ENCODE results near the gene ATAD2B.
A peak's percentile ranks its signal among the peaks of the same experiment; 100 is the strongest.
"Not testable (repeated sequence)": the region's sequence is repeated elsewhere in the genome, so short reads cannot be mapped to it uniquely, and the experiment has no call there.

The ATAD2B gene

DNA sequence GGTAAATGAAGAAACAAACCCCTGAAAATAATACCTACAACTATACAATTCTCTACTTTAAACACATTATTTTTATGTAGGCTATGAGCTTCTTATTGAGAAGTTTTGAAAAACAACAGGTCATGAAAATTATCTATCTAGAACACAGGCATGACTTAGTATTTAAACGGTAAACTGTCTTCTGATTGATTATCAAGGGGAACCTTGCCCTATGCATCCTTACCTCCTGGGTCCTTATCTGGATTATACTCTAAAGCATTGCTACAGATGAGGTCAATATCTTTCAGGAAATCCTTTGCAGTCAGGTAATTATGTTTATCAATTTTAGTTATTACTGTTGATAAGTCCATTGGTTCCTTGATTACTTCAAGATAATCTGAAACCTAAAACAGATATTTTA is 144.3 kb downstream of the ATAD2B start:
- DNase-seq: no peak

DNA sequence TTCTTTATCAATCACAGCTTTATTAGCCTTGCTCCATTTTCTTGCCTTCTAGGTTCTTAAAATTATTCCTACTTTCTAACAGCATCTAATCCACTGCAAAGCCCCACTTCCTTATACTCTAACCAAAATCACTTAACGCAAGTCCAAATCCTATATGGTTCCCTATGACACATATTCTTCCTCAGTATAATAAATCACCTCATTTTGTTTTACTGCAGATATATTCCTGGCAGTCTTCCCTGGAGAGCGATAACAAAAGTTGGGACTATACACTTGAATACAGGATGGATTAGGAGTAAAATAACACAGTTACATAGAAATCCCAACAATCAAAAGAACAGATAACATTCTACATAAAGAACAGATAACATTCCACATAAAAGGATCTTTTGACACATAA is 144.8 kb downstream of the ATAD2B start:
- DNase-seq: no peak

DNA sequence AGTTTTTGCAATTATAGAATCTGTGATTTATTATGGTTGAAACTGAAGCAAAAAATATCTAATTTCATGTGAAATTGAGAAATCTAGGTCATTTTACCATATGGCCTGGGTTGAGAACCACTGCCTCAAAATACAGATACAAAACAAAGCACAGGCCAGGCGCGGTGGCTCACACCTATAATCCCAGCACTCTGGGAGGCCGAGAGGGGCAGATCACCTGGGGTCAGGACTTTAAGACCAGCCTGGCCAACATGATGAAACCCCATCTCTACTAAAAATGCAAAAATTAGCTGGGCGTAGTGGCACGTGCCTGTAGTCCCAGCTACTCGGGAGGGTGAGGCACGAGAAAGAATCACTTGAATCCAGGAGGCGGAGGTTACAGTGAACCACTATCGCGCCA is 146.5 kb downstream of the ATAD2B start:
- DNase-seq: not testable (repeated sequence)

DNA sequence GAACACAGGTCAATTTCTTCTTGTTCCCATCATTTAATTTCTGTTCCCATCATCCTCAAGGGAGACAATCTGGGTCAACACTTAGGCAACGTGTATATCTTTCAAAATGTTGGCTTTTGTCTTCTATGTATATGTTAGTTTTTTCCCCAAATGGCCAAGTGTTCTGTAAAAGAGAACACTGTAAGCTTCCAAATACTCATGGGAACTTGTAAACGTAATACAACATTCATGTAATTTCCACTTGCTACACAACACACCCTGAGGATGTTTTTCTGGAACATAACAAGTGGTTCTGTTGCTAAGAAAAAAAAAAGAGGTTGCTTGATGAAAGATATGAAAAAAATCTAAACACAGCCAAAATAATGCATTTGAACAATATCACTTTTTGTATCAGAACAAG is 149.1 kb downstream of the ATAD2B start:
- no peak for DNase-seq

DNA sequence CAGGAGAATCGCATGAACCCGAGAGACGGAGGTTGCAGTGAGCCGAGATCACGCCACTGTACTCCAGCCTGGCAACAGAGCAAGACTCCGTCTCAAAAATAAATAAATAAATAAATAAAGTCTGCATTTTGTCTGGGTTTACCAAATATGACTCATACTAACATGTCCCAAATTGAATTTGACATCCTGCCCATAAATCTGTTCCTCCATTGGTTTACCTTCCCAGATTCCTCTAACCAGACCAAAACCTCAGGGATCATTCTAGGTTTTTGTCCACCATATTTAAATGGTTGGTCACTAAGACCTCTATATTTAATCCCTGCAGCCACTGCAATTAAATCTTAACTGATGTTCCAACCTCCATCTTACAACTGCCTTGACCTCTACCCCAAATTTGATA is 150.9 kb downstream of the ATAD2B start:
- no peak for DNase-seq

DNA sequence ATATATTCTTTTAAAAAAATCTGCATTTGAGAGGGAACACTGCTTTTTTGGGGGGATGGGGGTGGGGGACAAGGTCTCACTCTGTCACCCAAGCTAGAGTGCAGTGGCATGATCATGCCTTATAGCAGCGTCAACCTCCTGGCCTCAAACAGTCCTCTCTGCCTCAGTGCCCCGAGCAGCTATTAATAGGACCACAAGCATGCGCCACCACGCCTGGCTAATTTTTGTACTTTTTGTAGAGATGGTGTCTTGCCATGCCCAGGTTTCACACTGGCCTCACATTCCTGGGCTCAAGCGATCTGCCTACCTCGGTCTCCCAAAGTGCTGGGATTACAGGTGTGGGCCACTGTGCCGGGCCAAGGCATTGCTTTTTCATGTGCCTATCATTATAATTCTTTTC is 154.2 kb downstream of the ATAD2B start:
- no peak for DNase-seq

DNA sequence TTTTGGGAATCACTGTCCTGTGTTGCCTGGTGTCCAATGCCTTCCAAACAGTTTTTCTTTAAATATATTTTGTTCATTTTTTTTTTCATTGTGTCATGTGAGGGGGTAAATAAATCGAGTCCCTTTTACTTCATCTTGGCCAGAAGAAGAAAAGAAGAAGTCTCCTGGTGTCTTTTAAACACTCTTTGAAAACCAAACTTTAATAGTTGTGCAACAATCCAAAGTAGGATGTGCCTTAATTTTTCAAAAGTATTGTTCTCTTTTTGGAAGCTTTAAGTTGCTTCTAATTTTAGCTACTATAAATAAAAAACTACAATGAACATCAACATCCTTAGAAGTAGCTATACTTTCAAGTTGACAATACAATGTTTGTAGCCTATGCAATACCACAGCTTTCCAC is 154.9 kb downstream of the ATAD2B start:
- no peak for DNase-seq

DNA sequence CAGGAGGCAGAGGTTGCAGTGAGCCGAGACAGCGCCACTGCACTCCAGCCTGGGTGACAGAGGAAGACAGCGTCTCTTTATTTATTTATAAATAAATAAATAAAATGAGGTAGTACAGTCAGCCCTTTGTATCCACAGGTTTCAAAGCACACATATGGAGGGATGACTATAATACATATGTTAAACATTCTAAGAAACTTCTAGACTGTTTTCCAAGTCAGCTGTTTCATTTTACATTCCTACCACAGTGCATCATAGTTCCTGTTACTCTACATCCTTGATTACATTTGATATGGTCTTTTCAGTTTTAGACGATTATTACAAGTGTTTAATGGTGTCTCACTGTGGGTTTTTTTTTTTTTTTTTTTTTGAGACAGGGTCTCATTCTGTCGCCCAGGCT is 157.6 kb downstream of the ATAD2B start:
- no peak for DNase-seq

DNA sequence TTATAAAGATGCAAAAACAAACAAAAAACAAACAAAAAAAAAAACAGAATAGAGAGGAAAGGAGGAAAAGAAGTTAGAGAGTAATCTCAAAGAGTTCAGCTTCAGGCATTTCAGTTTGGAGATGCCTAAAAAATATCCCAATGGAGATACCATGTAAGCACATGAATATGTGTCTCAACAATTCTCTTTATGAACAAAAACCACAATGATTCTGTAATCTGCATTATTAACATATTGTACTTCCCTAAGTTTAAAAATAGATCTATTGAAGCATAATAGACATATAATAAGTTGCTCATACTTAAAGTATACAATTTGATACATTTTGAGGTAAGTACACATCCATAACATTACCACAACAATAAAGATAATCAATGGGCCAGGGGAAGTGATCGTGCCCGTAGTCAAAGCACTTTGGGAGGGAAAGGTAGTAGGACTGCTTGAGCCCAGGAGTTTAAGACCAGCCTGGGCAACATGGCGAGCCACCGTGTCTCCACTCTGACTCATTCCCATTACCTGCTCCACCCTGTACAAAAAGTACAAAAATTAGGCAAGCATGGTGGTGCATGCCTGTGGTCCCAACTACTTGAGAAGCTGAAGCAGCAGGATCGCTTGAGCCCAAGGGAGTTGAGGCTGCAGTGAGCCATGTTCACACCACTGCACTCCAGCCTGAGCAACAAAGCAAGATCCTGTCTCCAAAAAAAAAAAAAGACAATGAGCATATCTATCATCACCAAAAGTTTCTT is 158.9 kb downstream of the ATAD2B start:
- no peak for DNase-seq

DNA sequence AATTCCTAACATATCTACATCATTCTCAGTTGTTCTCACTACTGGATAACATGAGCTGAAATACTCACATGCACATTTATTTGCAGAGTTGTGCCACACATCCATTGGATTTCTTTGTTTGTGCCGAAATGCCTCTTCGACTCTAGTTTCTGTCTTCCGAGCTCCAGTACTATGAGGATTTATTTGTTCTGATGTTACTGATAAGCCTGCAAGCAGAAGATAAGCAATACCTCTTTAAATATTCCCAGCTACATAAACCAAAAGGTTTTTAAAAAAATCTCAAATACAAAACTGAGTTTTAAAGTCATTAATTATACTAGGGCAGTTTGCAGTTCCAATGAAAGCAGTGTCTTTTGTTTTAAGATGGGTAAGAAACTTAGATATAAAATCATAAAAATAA is 164.8 kb downstream of the ATAD2B start:
- DNase-seq: no peak

DNA sequence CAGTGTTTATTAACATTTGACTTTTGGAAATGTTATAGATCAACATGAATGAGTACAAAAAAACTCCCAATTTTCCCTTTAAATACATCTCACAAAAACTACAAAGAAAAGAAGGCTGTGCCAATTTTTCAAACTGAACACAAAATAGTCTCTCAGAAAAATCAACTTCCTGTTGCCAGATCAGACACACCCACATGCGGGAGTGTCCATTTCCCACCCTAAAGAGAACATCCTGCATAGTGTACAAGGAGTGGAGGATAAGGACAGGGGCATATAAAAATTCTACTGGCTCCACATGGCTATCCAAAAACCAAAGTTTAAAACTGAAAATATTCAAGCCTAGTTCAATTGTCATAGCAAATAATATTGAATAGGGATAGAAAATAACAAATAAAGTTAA is 165.3 kb downstream of the ATAD2B start:
- DNase-seq: no peak

DNA sequence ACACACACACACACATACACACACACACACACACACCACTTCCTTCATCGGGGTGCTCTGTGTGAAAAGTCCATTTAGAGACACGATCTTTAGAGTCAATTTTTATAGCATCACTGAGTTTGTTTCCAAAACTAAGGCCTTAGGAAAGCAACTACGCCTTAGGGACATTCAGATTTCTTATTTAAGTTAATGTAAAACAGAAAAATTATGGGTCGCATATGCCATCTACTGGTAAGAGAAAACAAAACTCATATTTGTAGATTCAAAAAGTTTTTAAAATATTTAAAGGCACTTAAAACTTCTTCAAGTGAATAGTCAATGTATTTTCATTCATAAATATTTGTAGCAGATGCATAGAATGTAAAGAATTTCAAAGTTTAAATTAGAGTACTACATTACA is 166.2 kb downstream of the ATAD2B start:
- peak in 2 of 3 experiments; percentile 7 to 57 for DNase-seq

DNA sequence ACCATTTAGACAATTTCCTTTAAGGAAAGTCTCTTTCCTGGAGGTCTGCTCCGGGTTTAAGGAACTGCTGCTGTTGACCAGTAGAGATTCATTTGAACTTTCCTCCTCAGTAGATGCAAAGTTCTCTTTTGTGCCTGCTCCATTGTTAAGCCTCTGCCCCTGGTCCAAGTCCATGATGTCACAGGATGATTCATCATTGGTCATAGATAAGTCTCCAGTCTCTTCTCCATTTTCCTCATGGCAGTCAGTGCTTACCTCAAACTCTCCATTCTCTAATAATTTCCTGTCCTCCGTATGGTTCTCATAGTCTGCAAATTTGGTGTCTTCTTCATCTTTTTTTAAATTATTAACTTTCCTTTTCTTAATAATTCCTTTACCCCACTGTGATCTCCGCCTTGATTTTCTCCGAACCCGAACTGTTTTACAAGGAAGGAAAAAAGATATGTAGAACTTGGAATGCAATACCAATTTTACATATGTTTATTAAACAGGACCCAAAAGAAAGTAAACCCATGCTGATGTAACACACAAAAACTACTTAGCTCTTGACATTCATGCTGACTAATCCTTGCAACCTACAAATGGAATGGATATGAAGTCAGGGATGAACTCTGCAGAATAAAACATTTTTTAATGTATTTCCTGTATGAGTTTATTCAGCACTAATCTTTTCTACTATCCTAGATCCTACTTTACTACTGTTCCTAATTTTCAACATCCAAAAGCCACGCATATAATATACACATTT is 169.1 kb downstream of the ATAD2B start:
- no peak for DNase-seq

DNA sequence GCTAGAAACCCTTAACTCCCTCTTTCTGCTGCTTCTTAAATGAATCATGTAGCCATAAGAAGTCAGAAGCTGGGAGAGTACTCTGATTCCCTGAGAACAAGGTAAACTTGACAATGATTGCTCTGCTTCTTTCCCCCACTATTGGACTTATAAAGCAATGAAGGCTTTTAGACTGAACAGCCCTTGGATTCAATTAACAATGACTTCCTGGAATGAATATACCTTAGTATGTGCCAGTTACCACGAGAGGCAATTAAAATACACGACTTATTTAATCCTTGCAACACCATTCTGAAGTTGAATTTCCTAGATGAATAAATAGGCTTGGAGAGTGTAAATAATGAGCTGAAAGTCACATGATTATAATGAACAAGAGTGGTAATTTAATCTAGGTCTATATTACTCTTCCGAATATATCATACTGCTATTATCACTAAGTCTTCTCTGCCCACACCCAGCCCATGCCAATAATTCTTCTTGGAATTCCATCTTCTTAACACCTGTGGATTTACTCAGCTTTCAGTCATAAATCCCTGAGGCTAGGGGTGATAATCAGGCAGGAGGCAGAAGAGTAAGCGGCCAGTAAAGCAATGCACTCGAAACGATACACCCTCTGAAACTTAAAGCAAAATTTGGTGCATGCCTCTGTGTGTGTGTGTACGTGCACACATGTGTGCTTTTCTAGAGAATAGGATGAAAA is 170.2 kb downstream of the ATAD2B start:
- DNase-seq: peak in 1 of 3 experiments; percentile 37

DNA sequence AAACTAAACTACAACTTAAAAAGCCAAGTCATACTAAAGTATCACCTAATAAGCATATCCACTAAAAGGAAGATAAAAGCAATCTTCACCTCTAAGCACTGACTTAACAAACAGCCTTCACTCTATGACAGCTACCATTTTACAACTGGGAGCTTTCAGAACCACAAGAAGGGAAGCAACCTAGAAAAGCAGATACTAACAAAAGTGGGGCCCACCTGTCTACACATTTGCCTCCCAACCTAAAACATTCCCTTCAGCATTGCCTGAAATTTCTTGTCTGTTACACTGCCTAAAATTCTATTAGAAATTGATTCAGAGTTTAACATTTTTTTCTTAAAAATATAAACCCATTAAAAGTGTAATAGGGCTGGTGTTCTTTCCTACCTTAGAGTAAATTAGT is 172.0 kb downstream of the ATAD2B start:
- DNase-seq: no peak

DNA sequence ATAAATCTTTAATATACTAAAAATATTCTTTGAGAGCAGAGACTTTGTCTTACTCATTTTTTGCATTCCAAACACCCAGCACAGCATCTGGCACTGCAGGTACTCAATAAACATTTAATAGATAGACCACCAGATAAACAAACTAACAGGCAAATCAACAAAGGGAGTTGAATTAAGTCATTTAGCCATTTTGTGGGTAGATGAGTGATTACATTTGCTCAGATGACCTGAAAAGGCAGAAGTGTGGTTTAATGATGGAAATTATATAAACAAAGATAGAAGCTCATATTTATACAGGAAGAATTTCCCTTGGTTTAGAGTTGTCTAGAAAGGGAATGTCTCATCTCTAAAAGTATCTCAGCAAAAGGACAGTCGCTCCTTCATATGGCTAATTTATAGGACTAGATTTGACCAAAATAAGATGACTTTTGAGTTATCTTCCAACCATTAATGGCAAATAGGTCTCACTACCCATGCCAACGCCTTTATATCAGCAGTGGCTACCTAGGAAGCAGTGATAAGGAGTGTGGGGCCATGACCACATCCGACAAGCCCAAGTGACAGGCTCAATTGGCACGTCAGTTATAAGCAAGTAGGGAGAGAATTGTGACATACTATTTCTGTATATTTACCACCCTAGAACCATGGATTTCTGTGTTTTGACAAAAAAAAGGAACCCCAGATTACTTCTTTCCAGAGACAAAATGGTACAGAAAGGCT is 173.5 kb downstream of the ATAD2B start:
- no peak for DNase-seq

DNA sequence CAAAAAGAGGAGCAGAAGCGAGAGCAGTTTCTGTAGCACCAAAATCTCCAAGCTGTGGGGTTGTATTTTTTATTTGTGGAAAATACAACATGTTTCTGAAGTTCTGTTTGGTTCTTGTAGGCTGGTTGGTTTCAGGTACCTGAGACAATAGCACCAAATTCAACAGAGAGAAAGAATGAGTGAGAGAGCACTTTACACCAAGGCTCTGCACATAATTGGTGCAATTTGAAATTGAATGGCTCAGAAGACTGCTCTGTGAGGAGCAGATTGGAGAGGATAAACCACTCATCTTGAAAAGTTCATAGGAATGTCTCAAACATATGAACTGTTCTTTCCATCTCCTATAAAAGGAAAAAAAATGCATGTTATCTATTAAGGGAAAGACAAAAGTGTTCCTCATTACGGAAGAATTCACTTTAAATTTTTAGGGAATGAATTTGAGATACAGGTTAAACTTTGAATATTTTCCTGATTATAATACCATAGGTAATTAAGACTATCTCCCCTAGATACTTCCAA is 175.1 kb downstream of the ATAD2B start:
- no peak for DNase-seq

DNA sequence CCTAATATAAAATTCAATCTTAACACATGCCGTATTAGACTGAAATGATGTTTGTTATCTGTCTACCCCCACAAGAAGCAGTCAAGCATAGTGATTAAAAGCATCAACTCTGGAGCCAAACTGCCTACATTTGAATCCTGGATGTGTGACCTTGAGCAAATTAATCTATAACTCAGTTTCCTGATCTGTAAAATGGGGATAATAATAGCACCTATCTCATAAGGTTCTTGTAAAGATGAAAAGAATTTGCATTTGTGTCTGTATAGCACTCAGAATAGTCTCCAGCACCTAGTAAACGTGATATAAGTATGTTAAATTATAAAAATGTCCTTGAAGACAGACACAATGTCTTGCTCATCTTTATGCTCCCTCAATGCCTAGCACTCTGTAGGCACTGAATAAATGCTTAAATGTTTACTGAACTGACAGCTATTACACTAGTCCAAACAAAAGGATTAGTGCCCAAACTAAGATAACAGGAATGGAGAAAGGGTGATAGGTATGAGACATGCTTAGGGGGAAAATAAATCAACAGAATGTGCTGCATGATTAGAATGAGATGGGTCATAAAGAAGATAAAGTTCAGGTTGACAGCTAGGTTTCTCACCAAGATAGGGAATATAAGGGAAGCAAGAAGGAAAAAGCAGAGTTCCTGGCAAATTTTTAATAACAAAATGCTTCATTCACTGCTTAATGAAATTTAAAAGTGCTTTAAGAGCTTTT is 180.6 kb downstream of the ATAD2B start:
- no peak for DNase-seq

DNA sequence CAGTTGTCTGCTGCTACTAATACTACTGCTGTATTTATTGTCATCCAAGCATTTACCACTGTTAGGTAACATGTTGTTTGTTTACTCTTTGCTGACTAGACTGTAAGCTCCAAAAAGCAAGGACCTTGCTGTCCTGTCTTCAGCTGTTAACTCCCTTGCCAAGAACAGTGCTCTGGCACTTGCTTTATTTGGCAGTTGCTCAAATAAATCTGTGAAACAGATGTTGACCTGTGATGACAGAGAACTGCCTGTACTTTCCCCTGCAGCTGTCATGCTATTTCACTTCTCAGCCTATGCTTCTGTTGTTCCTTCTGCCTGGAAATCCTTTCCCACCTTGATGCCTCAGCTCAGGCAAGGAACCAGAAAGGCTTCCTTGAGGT is 181.2 kb downstream of the ATAD2B start:
- no peak for DNase-seq

DNA sequence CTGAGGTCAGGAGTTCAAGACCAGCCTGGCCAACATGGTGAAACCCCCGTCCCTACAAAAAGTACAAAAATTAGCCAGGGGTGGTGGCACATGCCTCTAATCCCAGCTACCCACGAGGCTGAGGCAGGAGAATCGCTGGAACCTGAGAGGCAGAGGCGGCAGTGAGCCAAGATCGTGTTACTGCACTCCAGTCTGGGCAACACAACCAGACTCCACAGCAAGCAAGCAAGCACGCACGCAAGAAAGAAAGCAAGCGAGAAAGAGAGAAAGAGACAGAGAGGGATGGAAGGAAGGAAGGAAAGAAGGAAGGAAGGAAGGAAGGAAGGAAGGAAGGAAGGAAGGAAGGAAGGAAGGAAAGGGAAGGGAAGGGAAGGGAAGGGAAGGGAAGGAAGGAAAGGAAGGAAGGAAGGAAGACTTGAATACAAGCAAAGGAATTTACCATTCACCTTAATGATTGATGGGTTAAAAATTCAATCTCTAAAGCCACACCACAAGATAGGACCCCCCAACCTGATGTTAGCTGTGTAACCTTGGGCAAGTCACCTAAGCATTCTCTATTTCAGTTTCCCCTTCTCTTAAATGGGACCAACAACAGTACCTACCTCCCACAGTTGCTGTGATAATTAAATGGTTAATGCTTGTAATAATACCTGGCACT is 181.7 kb downstream of the ATAD2B start:
- no peak for DNase-seq

DNA sequence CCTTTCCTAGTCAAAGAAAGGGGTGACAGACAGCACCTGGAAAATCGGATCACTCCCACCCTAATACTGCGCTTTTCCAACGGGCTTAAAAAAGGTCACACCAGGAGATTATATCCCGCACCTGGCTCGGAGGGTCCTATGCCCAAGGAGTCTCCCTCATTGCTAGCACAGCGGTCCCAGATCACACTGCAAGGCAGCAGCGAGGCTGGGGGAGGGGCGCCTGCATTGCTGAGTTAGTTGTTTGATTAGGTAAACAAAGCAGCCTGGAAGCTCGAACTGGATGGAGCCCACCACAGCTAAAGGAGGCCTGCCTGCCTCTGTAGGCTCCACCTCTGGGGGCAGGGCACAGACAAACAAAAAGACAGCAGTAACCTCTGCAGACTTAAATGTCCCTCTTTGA is 190.1 kb downstream of the ATAD2B start:
- DNase-seq: not testable (repeated sequence)

DNA sequence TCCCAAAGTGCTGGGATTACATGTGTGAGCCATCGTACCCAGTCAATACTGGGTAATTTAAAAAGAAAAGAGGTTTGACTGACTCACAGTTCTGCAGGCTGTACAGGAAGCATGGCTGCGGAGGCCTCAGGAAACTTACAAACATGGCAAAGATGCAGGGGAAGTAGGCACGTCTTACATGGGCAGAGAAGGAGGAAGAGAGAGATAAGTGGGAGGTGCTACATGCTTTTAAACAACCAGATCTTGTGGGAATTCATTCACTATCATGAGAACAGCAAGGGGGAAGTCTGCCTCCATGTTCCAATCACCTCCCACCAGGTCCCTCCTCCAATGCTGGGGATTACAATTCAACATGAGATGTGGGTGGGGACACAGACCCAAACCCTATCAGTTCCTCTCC is 192.5 kb downstream of the ATAD2B start:
- DNase-seq: no peak
